OCI-LY1 (cell line): ENCODE results near the gene ADCY1.

ENCODE experiments used
- H2AFZ ChIP-seq: fragments of 200-600 bp; sonication (generic), shearing (Covaris generic); 2 replicates; pipeline ENCODE4 v1.6.0; 2014; ENCODE audit warnings: antibody characterized with exemption, mild to moderate bottlenecking, low read length
- H3F3A ChIP-seq: fragments of 200-600 bp; sonication (generic), shearing (Covaris generic); 2 replicates; pipeline ENCODE4 v1.6.0; 2014; ENCODE audit warnings: mild to moderate bottlenecking, antibody characterized with exemption, low read length, moderate library complexity; ENCODE audit not compliant: insufficient read depth
- H3K27ac ChIP-seq: fragments of 200-600 bp; sonication (generic); 2 replicates; pipeline ENCODE4 v1.5.1; 2014; ENCODE audit warnings: low read length, mixed run types, mild to moderate bottlenecking, low read depth; ENCODE audit not compliant: poor library complexity, severe bottlenecking
- H3K27me3 ChIP-seq: fragments of 200-600 bp; sonication (generic); 2 replicates; pipeline ENCODE4 v1.6.0; 2014; ENCODE audit warnings: antibody characterized with exemption, mild to moderate bottlenecking, low read length, moderate library complexity; ENCODE audit not compliant: insufficient read depth
- H3K36me3 ChIP-seq: fragments of 200-600 bp; sonication (generic); 2 replicates; pipeline ENCODE4 v1.6.1; 2014; ENCODE audit warnings: mild to moderate bottlenecking, antibody characterized with exemption, low read length, moderate library complexity, mixed read lengths; ENCODE audit not compliant: insufficient read depth
- H3K4me1 ChIP-seq: fragments of 200-600 bp; sonication (generic); 2 replicates; pipeline ENCODE4 v1.5.1; 2014; ENCODE audit warnings: mild to moderate bottlenecking, low read length, moderate library complexity; ENCODE audit not compliant: insufficient read depth, severe bottlenecking
- H3K4me2 ChIP-seq: fragments of 200-600 bp; sonication (generic), shearing (Covaris generic); 2 replicates; pipeline ENCODE4 v1.6.1; 2014; ENCODE audit warnings: low read length
- H3K4me3 ChIP-seq: fragments of 200-600 bp; sonication (generic); 2 replicates; pipeline ENCODE4 v1.5.1; 2014; ENCODE audit warnings: low read length, low read depth, mild to moderate bottlenecking, mixed read lengths; ENCODE audit not compliant: poor library complexity, severe bottlenecking
- H3K79me2 ChIP-seq: fragments of 200-600 bp; shearing (Covaris generic); 2 replicates; pipeline ENCODE4 v1.6.1; 2016; ENCODE audit warnings: mixed run types, low read length, mixed read lengths; ENCODE audit not compliant: insufficient read depth
- H3K9ac ChIP-seq: fragments of 200-600 bp; sonication (generic), shearing (Covaris generic); 2 replicates; pipeline ENCODE4 v1.6.1; 2014; ENCODE audit warnings: mild to moderate bottlenecking, low read length, mixed read lengths
- H3K9me2 ChIP-seq: fragments of 200-600 bp; sonication (generic), shearing (Covaris generic); 2 replicates; pipeline ENCODE4 v1.6.1; 2014; ENCODE audit warnings: low read depth, mild to moderate bottlenecking, low read length, mixed read lengths
- H3K9me3 ChIP-seq: fragments of 200-600 bp; shearing (Covaris generic); 2 replicates; pipeline ENCODE4 v1.6.1; 2014; ENCODE audit warnings: low read length, mixed read lengths
- H4K20me1 ChIP-seq: fragments of 200-600 bp; sonication (generic), shearing (Covaris generic); 2 replicates; pipeline ENCODE4 v1.6.0; 2016; ENCODE audit warnings: mild to moderate bottlenecking, low read length; ENCODE audit not compliant: insufficient read depth
- EZH2 ChIP-seq: fragments of 200-600 bp; sonication (generic), shearing (Covaris generic); IDR thresholded peaks from 2 replicates; pipeline ENCODE4 v1.8.0; 2017; ENCODE audit warnings: borderline replicate concordance, mixed run types, mild to moderate bottlenecking, antibody characterized with exemption, low read length, moderate library complexity, mixed read lengths
- TF ChIP-seq, protein P1 (sequence below): fragments of 200-600 bp; sonication (generic), shearing (Covaris generic); IDR thresholded peaks from 2 replicates; pipeline ENCODE4 v1.5.1; 2017; ENCODE audit warnings: mild to moderate bottlenecking, antibody characterized with exemption, low read length, moderate library complexity, mixed read lengths

The ADCY1 gene

DNA sequence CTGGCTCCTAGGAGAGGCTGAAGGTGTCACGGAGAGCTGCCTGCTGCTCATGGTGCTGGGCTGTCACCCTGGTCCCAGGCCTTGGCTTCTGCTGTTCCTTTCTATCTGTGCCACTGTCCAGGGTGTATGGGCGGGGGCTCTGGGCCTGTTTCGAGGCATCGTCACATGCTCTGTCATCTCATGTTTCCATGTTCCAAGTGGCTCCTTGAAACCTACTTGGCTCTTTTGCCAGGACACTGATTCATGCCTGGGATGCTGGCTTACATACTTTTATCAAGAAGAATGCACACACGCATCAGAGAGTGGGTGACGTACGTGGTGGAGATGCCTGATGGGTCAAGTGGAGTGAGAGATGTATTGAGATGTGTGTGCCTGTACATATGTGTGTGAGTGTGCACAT, 50.9 kb downstream of the ADCY1 start:
- H3K79me2 ChIP-seq = no peaks in the 10 kb centered on the region
- H3K4me3 ChIP-seq = no peak overlapping the region
- no peak overlapping the region for H3K4me2 ChIP-seq
- H2AFZ ChIP-seq = no peak overlapping the region
- H3K4me1 ChIP-seq = no peaks in the 10 kb centered on the region
- TF ChIP-seq, protein P1, sequence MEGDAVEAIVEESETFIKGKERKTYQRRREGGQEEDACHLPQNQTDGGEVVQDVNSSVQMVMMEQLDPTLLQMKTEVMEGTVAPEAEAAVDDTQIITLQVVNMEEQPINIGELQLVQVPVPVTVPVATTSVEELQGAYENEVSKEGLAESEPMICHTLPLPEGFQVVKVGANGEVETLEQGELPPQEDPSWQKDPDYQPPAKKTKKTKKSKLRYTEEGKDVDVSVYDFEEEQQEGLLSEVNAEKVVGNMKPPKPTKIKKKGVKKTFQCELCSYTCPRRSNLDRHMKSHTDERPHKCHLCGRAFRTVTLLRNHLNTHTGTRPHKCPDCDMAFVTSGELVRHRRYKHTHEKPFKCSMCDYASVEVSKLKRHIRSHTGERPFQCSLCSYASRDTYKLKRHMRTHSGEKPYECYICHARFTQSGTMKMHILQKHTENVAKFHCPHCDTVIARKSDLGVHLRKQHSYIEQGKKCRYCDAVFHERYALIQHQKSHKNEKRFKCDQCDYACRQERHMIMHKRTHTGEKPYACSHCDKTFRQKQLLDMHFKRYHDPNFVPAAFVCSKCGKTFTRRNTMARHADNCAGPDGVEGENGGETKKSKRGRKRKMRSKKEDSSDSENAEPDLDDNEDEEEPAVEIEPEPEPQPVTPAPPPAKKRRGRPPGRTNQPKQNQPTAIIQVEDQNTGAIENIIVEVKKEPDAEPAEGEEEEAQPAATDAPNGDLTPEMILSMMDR = no peak
- TF ChIP-seq EZH2 = no peak
- H3K27ac ChIP-seq = no peak overlapping the region
- no peaks in the 10 kb centered on the region for H3K9me2 ChIP-seq
- no peaks in the 10 kb centered on the region for H3K36me3 ChIP-seq
- peaks cover 5% of the 10 kb centered on the region; the same call in 1 of the 2 replicates for H3K27me3 ChIP-seq
- H4K20me1 ChIP-seq = no peaks in the 10 kb centered on the region
- peaks cover 3% of the 10 kb centered on the region; the same call in 1 of the 2 replicates for H3K9me3 ChIP-seq
- H3K9ac ChIP-seq = no peak overlapping the region
- no peaks in the 10 kb centered on the region for H3F3A ChIP-seq

- Histone ChIP-seq H3K4me1 (no peaks in the 10 kb centered on the region), H3K9ac (no peak overlapping the region), H3K27ac (no peak overlapping the region), H3K4me2 (no peak overlapping the region), H3K9me3 (peaks cover 6% of the 10 kb centered on the region; the same call in 1 of the 2 replicates), H3K4me3 (no peak overlapping the region), H3F3A (no peaks in the 10 kb centered on the region), H3K9me2 (no peaks in the 10 kb centered on the region), H3K27me3 (peaks cover 5% of the 10 kb centered on the region; the same call in 1 of the 2 replicates), H3K79me2 (no peaks in the 10 kb centered on the region), H3K36me3 (no peaks in the 10 kb centered on the region), H2AFZ (no peak overlapping the region), H4K20me1 (no peaks in the 10 kb centered on the region)
- TF ChIP-seq, protein P1 = no peak
- no peak for TF ChIP-seq EZH2
Measured at GRCh38 chr7:45625714-45626440, 51.7 kb downstream of the ADCY1 start.

DNA sequence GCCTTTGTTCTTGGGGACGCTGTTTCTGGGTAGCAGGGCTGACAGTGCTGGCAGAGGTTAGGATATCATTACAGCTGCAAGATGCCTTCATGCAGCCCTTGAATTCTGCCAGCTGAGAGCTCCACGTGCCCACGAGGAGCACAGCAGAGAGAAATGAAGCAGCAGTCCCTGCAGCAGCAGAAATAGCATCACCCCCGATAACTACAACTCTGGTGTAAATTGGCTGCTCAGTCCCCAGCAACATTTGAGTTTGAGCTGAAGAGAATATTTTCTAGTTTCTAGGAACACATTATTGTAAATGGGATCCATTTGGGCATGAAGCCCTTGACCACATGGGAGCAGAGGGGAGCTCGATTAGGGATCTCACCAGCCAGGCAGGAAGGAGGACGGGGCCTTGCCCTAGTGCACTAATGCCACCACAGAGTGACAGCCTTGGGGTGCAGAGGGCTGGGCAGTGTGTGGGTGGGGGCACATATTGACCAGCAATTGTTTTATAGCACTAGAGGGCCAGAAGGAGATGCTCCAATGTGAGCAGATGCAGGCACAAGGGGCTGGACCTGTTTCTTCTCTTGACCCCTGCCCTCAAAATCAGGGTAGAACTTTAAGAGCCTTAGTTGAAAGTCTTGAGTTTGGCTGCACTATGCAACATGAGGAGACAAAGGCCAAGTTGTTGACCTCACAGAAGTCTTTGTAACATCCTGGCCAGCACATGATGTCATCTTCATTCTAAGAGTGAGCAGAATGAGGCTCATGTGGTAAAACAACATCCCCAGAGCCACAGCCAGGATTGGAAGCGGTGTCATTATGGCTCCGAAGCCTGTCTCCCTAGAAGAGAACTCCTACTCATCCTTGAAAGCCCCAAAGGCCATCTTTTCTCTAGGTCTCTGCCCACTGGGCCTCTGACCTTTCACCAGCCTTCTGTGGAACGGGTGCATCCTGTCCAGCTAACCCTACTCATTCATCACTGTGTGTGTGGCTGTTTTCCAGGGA, 52.6 kb downstream of the ADCY1 start:
- H3F3A ChIP-seq = no peaks in the 10 kb centered on the region
- TF ChIP-seq, protein P1 = no peak
- TF ChIP-seq EZH2 = no peak

More for the DNA sequence above, 52.6 kb downstream of the ADCY1 start:
- no peaks in the 10 kb centered on the region for H3K36me3 ChIP-seq
- H3K27me3 ChIP-seq = peaks cover 5% of the 10 kb centered on the region; the same call in 1 of the 2 replicates
- H3K9ac ChIP-seq = no peak overlapping the region
- H3K4me3 ChIP-seq = no peak overlapping the region
- no peaks in the 10 kb centered on the region for H4K20me1 ChIP-seq
- H3K4me2 ChIP-seq = no peak overlapping the region
- H3K9me3 ChIP-seq = peaks cover 6% of the 10 kb centered on the region; the same call in 1 of the 2 replicates
- H3K9me2 ChIP-seq = no peaks in the 10 kb centered on the region
- H3K27ac ChIP-seq = no peak overlapping the region
- H2AFZ ChIP-seq = no peak overlapping the region
- H3K79me2 ChIP-seq = no peaks in the 10 kb centered on the region
- H3K4me1 ChIP-seq = no peaks in the 10 kb centered on the region
